Esophagus muscularis mucosa (tissue), 4 donors: ENCODE measurements around the gene CBX2. TPM values are rescaled to one million over a fixed set of nuclear protein-coding genes. Genes with fewer than 3 reads are reported as not detected.

Source experiments
- DNase-seq: peaks from one replicate; pipeline ENCODE4 v3.0.0-alpha.2; 2017; ENCODE audit errors: extremely low spot score
- H3K27ac ChIP-seq, 4 donors: fragments of 200-600 bp; sonication (generic); replicated peaks in 1 of 4; 1 replicate in 3 of 4; 2 replicates in 1 of 4; pipeline ENCODE4 v1.5.1; 2016 to 2019; ENCODE audit warnings: mild to moderate bottlenecking in 1 of 4
- H3K27me3 ChIP-seq, 4 donors: fragments of 200-600 bp; sonication (generic); one replicate each; pipeline versions ENCODE4 v1.5.1 to v1.6.0; 2016 to 2019
- H3K36me3 ChIP-seq, 4 donors: fragments of 200-600 bp; sonication (generic); one replicate each; pipeline ENCODE4 v1.5.1; 2016 to 2019
- H3K4me1 ChIP-seq, 4 donors: fragments of 200-600 bp; sonication (generic); one replicate each; pipeline ENCODE4 v1.5.1; 2016 to 2019
- H3K4me3 ChIP-seq, 4 donors: fragments of 200-600 bp; sonication (generic); 1 replicate in 2 of 4; 2 replicates in 2 of 4; pipeline ENCODE4 v1.5.1; 2016 to 2019; ENCODE audit warnings: mild to moderate bottlenecking in 4 of 4, moderate library complexity in 1 of 4
- H3K9me3 ChIP-seq, 4 donors: fragments of 200-600 bp; sonication (generic); 1 replicate in 3 of 4; 2 replicates in 1 of 4; pipeline ENCODE4 v1.5.1; 2016 to 2019
- CTCF ChIP-seq, 3 experiments: fragments of 200-600 bp in 2 of 3; fragments of 450-650 bp in 1 of 3; sonication (generic) in 2 of 3; IDR thresholded peaks; one replicate each; pipeline ENCODE4 v1.5.1; 2017 to 2019; ENCODE audit warnings: antibody characterized with exemption in 3 of 3, mild to moderate bottlenecking in 2 of 3, moderate library complexity in 1 of 3
- EP300 ChIP-seq: sonication (generic); formaldehyde crosslinking; IDR thresholded peaks from one replicate; pipeline ENCODE4 v1.6.1; 2017; ENCODE audit warnings: antibody characterized with exemption
- POLR2A ChIP-seq: fragments of 450-650 bp; IDR thresholded peaks from one replicate; pipeline ENCODE4 v1.6.1; 2017; ENCODE audit warnings: antibody characterized with exemption, moderate library complexity, mild to moderate bottlenecking, low read depth
- POLR2AphosphoS5 ChIP-seq, 2 donors: sonication (generic); formaldehyde crosslinking; IDR thresholded peaks; one replicate each; pipeline ENCODE4 v1.6.1; 2017; ENCODE audit warnings: antibody characterized with exemption in 2 of 2
- WGBS: methylation state at CpG from one replicate; pipeline ENCODE4 v1.1.5; 2018; 5-methylcytosine and 5-hydroxymethylcytosine counted together
- intact Hi-C: fragments of 100-400 bp; cut with DNase I; formaldehyde crosslinking; loops from one replicate; pipeline ENCODE4 v1.15.1; 2023
- total RNA-seq, 4 donors: library from RNA; depleted of rRNA; stranded (reverse); fragments of >200 nt; gene quantifications; one replicate each; pipeline versions ENCODE4 v1.1.0 to v1.2.1, GENCODE V29; 2016

CBX2 gene
- total RNA-seq, 4 donors from 2014 or later: 0.66 to 2.8 (median 1.5) TPM

GRCh38 chr17:79739148-79740062, 38.5 kb upstream of the CBX2 start:
- WGBS: 88% methylated on average over 28 of the region's 28 CpGs
- Histone ChIP-seq H3K9me3 (no peaks in the 10 kb centered on the region), H3K36me3 (no peaks in the 10 kb centered on the region), H3K27ac (no peak overlapping the region), H3K4me3 (no peak overlapping the region), H3K4me1 (peaks cover 9 to 11% (median 10%) of the 10 kb centered on the region in 4 donors), H3K27me3 (peaks cover 0 to 66% (median 18%) of the 10 kb centered on the region in 4 donors)
- TF ChIP-seq POLR2A (no peak), CTCF (IDR thresholded peaks at IDR 0.05) (no peak), EP300 (no peak), POLR2AphosphoS5 (IDR thresholded peaks at IDR 0.05) (no peak)
- DNase-seq: no peak
- intact Hi-C loops: loop anchor here (2.0 kb wide), 1 partner anchor 251 kb away; no protein-coding TSS in a partner anchor

- intact Hi-C loops: loop anchor here (2.0 kb wide), 1 partner anchor 250 kb away; no protein-coding TSS in a partner anchor
- Histone ChIP-seq H3K4me1 (peaks cover 9 to 11% (median 10%) of the 10 kb centered on the region in 4 donors), H3K4me3 (no peak overlapping the region), H3K9me3 (no peaks in the 10 kb centered on the region), H3K27me3 (peaks cover 0 to 69% (median 18%) of the 10 kb centered on the region in 4 donors), H3K36me3 (no peaks in the 10 kb centered on the region), H3K27ac (no peak overlapping the region)
- DNase-seq: no peak
- WGBS: 81% methylated on average over 5 of the region's 8 CpGs
- TF ChIP-seq POLR2A (no peak), CTCF (IDR thresholded peaks at IDR 0.05) (no peak), POLR2AphosphoS5 (IDR thresholded peaks at IDR 0.05) (no peak), EP300 (no peak)
These were observed 37.5 kb upstream of the CBX2 start for GRCh38 chr17:79740413-79740812.

GRCh38 chr17:79741401-79741750, 36.6 kb upstream of the CBX2 start:
- Histone ChIP-seq H3K9me3 (no peaks in the 10 kb centered on the region), H3K27ac (no peak overlapping the region), H3K4me3 (peak overlapping the region in 2 of 4 donors; percentile 4 to 25), H3K36me3 (no peaks in the 10 kb centered on the region), H3K27me3 (peaks cover 0 to 77% (median 21%) of the 10 kb centered on the region in 4 donors), H3K4me1 (peaks cover 9 to 13% (median 11%) of the 10 kb centered on the region in 4 donors)
- WGBS: 33% methylated on average over 9 of the region's 10 CpGs
- no peak for DNase-seq
- TF ChIP-seq POLR2AphosphoS5 (IDR thresholded peaks at IDR 0.05) (no peak), POLR2A (no peak), CTCF (IDR thresholded peaks at IDR 0.05) (no peak), EP300 (no peak)
- intact Hi-C loops: loop anchor here (2.0 kb wide), 1 partner anchor 249 kb away; no protein-coding TSS in a partner anchor

- peak overlapping the region in 2 of 4 donors; percentile 4 to 25 for H3K4me3 ChIP-seq
- 22% methylated on average over 26 of the region's 53 CpGs for WGBS
- intact Hi-C loops: loop anchor here (2.0 kb wide), 1 partner anchor 249 kb away; no protein-coding TSS in a partner anchor
- TF ChIP-seq POLR2AphosphoS5 (IDR thresholded peaks at IDR 0.05): peak in 1 of 2 donors; percentile 32
- TF ChIP-seq EP300: no peak
- TF ChIP-seq CTCF (IDR thresholded peaks at IDR 0.05): peak; percentile 77 to 100 (median 82)
- TF ChIP-seq POLR2A: no peak
- peaks cover 0 to 80% (median 27%) of the 10 kb centered on the region in 4 donors for H3K27me3 ChIP-seq
- no peak for DNase-seq
- H3K27ac ChIP-seq: no peak overlapping the region
- H3K9me3 ChIP-seq: no peaks in the 10 kb centered on the region
- H3K4me1 ChIP-seq: peaks cover 9 to 13% (median 13%) of the 10 kb centered on the region in 4 donors
- no peaks in the 10 kb centered on the region for H3K36me3 ChIP-seq
These were observed 36.0 kb upstream of the CBX2 start for GRCh38 chr17:79741751-79742588.
